Hematopoietic multipotent progenitor cell treated with erythropoietin and hydrocortisone succinate and interleukin-3 and kit ligand, for 8 days (in vitro differentiated cells): Measurements from ENCODE around the gene PPP1R18.
"Not testable (repeated sequence)": the region's sequence is repeated elsewhere in the genome, so short reads cannot be mapped to it uniquely, and the experiment has no call there.

Experiments used
- DNase-seq: peaks from one replicate; pipeline ENCODE4 v3.0.0-alpha.2; 2015

The PPP1R18 gene

DNA sequence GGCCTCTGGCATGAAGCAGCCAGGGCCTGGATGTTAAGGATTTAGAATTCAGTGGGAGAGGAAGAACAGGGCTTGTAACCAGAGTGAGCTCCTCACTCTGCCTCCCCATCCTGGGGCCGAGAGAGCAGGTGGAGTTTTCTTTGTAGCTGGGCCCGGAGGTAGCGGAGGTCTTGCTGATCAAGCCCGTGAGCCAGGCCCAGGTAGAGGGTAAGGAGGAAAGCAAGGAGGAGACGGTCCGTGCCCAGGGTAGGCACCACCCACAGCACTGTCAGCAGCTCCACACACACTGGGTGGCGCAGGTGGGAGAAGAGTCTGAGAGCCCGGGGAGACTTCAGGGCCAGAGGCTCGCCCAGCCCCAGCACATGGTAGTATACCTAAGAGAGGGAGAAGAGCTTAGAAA, 2.1 kb upstream of the PPP1R18 start:
- no peak for DNase-seq

- no peak for DNase-seq
Observed at GRCh38 chr6:30687659-30688431, 1.4 kb upstream of the PPP1R18 start.

DNA sequence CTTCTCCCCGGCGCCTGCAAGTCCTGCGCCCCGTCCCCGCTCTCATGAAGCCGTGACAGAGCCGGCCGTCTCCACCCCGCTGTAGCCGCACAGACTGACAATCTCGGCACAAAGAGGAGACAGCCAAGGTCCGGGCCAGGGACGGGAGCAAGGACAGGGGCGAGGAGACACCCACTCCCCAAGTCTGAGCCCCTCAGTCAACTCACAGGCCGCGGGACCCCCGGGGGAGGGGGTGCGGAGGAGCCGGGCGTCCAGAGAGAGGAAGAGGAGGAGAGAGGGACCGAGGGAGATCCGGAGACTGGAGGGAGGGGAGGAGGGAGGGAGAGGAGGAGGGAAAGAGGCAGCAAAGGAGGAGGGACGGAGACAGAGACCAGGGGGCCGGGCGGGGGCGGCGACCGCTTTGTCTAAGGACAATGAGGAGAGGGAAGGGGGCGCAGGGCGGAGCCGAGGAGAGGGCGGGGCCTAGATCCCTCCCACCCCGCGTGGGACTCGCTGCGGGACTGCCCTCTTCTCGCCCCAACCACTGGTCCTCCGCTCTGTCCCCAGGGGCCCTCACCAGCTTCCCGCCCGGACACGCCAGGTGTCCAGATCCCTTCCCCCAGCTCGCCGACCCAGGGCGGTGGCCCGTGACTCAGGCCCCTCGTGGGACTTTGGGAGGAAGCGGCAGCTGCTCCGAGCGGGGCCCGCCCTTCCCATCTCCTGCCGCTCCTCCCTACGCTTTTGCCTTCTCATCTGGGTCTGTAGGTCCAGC, 638 bp upstream of the PPP1R18 start:
- DNase-seq: peak; percentile 64

DNA sequence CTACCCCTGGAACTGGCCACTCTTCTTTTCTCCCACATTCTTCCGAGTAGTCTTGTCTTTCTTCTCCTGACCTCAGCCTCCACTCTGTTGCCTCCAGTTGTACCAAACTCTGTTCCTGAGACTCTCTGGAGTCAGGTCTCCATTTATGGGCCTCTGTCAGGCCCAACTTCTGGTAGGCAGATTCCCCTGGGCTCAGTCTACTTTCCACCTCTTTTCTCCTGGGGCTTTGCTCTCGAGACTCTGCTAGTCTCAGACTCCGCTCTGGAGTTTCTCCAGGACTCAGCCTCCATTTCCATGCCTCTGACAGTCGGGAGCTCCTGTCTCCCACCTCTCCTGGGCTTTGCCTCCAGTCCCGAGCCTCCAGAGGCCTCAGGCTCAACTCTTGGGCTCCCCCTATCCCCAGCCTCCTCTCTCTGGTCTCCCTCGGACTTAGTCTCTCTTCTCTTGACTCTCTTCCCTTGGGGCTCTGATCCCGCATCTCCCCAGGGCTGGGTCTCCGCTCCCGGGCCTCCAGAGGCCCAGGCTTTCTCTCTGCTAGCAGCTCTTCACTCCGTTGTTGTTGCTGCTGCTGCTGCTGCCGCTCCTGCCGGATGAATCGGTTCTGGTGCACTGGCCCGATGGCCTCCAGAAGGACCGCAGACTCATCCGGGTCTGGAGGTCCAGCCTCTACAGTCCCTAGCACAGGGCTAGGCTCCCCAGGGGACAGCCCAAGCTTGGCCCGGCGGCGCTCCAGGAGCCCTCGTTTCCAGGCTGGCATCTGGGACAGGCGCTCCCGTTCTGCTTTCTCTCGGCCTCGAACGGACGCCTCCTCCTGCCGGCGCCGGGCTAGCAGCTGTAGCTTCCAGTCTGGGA, 1.1 kb downstream of the PPP1R18 start:
- peak; percentile 33 for DNase-seq

DNA sequence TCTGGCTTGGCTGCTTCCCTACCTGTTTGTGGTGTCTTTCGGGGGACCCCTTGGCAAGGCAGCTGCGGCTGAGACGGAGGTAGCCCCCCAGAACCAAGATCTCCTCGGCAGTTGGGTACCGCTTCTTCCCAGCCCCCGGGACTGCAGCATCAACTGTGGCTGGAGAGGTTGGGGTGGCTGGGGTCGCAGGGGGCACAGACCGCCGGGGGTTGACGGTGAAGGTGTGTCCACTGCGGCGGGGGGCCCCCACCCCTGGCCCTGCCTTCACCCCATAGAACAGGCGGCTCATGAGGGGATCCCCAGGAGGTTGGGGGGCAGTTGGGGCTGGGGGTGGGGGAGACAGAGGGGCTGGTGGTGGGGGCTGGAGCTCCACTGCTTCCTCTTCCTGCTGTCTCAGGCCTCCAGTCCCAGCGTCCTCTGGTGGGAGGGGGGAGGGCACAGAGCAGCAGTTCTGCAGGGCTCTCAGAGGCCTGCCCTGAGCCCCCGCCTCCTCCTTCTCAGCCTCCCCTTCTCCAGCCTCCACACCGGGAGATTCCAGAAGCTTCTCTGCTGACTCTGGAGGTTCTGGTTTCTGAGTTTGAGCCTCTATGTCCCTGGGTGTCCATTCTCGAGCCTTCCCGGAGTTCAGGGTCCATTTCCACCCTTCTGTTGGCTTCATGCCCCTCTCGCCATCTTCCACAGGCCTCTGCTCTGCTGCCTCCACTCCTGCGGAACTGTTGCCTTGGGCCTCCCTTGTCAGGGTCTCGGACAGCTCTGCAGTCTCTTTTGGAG, 1.9 kb downstream of the PPP1R18 start:
- peak; percentile 32 for DNase-seq

DNA sequence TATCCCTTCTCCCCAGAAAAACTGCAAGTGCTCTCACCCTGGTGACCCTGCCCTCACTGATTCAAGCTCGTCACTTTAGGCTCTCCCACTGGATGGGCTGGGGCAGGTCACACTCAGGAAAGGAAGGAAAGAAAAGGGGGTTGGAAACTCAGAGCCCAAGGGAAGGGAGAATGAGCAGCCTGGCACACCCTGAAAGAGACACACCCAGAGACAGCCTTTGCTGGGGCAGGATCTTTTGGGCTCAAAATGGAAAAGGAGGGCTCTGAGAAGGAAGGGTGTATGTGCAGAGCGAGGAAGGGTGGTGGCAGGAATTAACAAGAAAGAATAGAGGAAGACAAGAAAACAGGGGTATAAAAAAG, 2.5 kb downstream of the PPP1R18 start:
- peak; percentile 23 for DNase-seq

DNA sequence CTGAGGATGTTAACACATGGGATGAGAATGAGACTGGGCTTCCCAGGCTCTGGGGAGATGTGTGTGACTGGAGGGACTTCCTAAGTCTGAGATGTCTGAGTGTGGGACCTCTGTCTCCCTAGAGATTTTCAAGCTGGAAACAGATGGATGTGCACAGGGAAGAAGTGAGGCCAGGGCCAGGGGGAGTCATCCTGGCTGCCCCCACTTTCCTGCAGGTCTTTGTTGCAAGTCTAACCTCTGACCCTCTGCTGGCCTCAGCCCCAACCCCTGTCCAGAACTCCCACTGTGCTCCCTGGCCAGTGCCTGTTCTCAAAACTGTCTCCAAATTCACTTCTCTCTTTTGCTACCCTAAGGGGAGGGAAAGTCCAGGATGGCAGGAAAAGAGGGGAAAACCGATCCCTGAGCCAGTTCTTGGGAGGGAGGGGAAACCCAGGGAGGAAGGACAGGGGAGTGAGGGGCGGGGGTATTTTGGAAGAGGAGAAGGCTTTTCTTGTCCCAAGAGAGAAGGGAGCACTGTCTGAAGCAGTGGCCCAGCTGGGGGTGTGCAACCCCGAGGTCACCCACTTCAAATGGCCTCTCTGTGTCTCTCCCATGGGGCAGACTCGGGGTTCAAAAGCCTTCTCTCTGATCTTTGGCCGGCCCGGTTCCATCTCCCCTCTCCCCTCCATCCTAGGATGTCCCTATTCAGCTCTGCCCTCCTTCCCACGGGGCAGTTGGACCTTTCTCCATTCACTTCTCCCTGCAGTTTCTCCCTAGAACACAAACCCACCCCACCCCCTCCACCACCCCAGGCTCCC, 3.1 kb downstream of the PPP1R18 start:
- no peak for DNase-seq

DNA sequence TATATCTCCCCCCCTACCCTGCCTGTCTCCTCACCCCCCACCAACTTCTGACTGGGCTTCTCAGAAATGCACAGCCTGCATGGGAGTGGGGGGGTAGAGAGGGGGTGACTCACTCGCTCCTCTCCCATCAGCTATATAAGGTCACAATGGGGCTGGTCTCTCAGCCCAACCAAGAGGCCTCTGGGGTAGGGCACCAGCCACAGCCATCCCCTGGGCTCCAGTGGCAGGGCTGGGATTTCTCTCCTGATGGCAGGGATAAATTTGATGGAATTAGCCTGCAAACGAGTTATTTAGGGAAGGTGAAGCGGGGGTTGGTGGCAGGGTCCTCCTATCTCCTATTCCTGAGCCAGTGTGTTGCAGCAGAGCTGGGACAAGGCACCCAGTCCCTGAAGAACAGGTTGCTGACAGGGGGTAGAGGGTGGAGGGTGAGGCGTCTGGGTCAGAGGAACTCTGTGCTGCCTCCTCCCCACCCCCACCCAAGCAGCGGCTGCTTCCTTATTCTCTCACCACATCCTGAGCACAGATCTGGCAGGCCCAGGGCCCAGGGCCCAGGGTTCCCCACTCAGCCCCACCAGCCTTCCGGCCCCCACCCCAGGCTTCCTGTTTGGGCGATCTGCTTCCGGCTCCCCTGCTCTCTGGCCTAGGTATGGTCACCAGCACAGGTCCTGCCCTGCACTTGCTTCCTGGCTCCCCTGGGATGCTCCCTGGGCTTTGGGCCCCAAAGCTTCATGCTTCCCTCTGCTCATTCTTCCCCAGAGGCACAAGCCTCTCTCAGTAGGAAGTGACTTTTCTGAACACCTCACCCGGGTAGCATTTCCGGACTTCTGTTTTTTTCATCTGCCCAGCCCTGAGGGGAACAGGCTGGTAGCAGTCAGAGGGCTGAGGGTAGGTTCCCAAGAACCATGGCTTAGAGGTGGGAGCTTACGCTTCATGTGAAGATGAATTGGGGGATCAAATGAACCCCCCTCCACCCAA, 4.0 kb downstream of the PPP1R18 start:
- peak; percentile 81 for DNase-seq

DNA sequence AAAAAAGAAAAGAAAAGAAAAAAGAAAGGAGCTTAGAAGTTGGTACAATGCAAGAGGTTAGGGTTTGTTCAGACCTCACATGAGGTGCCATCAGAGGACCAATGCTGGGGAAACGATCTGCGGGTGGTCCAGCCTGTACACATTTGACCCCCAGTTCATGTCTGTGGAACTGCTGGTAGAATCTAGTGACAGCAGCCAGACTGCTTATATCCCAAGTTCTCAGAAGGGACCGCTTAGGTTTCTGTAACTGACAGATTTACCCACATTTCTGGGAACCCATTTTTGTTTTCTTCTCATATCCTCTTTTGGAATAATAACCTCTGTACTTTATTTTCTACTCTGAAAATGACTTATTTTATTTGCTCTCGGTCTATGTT, 4.7 kb downstream of the PPP1R18 start:
- no peak for DNase-seq

GRCh38 chr6:30679765-30680535, 6.5 kb downstream of the PPP1R18 start:
- DNase-seq: no peak

DNA sequence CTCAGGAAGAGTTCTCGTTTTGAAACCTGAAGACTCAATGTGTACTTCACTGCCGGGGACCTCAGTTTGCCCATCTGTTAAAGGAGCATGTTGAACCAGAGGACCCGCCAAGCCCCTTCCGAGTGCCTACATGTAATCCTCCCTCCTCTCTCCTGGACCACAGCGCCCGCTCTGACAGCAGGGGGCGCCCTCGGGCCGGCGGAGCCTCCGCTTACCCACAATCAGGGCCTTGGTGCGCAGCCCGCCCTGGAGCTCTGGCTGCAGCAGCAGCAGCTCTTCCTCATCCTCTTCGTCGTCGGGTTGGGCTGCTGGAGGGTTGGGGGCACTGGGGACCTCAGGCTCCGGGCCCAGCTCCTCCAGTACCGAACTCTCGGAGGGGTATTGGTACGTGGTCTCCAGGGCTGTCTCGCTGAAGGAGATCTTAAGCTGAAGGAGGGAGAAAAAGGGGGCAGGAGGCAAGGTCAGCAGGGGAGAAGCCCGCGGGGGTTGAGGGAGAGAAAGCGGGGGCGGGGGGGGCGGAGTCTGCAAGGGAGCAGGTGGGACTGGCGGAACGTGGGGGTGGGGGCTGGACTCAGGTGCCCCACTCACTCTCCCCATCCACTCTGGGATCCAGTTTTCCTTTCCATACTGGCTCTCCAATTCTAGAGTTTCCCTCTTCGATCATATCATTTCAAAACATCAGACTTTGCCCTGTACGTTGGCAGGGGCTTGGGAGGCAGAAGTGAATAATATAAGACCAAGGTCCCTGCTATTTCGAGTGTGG, 7.3 kb downstream of the PPP1R18 start:
- DNase-seq: peak; percentile 83

DNA sequence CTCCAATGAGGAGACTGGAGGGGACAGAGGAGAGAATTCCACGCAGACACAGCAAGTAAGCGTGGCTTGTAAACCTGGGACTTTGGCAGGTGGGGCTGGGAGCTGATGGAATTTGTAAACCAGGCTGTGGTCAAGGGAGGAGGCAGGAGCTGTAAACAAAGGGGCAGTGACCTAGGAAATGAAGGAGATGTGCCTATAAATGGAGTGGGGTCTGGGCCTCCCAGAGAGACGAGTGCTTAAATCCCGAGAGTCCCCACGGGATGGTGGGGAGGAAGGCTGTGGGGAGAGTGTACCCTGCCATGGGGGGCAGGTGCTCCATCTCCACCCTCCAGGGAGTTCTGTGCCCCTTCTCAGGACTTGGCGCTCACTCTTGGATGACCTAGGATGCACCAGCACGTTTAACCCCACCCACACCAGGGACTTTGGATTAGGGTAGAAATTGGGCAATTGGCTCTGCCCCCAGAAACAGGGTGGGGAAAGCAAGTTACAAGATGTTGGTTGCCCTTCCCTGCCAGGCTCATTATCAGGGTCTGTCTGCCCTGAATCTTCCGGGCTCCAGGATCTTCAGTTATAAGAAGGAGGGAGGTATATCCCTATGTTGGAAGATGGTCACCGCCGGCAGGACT, 9.7 kb downstream of the PPP1R18 start:
- peak; percentile 63 for DNase-seq

- DNase-seq: peak; percentile 98
Observed at GRCh38 chr6:30672445-30673253, 13.8 kb downstream of the PPP1R18 start, which contains the start of gene DHX16. DHX16 (minus strand) TSS chr6:30673006; CDS start chr6:30672841, 165 bp downstream.

DNA sequence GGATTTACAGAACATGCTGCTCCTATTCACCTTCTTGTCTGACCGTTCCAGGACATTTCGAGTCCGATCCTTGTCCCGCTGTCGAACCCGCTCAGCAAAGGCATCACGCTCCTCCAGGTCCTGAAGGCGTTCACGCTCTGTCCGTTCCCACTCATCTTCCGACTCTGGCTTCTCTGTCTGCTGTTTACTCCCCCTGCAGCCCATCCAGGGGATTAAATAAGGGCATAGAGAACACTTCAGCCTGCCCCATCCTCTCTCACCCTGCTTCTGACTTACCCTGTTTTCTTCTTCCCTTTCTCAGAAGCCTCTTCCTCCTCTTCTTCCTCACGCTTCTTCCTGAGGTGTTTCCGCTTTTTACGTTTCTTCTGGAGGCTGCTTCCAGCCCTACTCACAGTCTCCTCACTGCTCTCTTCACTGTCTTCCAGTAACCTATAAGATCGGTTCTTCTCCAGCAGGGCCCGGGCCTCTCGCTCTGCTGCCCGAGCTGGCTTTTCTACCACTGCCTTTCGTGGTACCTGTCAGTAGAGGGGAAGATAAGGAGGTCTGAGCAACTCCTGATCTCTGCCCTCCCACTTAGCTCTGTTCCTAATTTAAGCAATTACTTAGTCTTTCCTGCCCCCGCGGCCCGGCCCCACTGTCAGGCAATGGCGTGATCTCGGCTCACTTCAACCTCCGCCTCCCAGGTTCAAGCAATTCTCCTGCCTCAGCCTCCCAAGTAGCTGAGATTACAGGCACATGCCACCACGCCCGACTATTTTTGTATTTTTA, 15.5 kb downstream of the PPP1R18 start:
- DNase-seq: no peak

DNA sequence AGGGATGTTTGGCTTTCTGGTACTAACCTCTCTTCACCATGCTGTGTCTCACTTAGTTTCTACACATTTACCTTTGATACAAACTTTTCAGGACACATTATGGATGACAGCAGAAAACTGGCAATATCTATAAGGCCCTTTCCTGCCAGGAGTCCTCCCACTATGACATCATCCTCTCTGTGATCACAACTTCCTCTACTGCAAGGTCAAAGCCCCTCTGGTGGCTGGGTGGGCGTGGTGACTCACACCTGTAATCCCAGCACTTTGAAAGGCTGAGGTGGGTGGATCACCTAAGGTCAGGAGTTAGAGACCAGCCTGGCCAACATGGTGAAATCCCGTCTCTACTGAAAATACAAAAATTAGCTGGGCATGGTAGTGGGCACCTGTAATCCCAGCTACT, 20.1 kb downstream of the PPP1R18 start:
- not testable (repeated sequence) for DNase-seq

GRCh38 chr6:30664994-30665767, 21.3 kb downstream of the PPP1R18 start:
- DNase-seq: no peak
